ENCODE data around the gene RCVRN. TPM values are rescaled to one million over a fixed set of nuclear protein-coding genes. Genes with fewer than 3 reads are reported as not detected.

RCVRN gene
- total and polyA plus RNA-seq, 12 donors, result 0.13 to 0.91 (median 0.47) TPM; not detected in 8

DNA sequence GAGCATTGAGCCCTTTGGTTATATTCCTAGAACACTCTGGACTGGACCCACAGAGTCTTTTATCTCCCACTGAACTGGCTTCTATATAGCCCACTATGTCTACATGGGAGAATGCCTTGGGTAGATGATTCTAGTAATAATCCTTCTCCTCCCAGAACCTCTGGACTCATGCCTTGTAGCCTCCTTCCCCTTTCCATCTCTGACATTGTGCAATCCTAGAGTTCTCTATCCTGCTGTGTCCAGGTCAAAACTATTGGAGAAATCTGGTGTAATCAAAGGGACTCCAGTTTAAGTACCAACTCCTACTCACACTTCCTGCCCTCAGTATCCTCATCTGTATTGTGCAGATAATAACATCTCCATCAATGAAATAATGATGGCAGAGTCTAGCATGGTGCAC, 9.1 kb downstream of the RCVRN start:
- no peak for TF ChIP-seq POLR2A (IDR thresholded peaks at IDR 0.05)
- TF ChIP-seq, protein P1, sequence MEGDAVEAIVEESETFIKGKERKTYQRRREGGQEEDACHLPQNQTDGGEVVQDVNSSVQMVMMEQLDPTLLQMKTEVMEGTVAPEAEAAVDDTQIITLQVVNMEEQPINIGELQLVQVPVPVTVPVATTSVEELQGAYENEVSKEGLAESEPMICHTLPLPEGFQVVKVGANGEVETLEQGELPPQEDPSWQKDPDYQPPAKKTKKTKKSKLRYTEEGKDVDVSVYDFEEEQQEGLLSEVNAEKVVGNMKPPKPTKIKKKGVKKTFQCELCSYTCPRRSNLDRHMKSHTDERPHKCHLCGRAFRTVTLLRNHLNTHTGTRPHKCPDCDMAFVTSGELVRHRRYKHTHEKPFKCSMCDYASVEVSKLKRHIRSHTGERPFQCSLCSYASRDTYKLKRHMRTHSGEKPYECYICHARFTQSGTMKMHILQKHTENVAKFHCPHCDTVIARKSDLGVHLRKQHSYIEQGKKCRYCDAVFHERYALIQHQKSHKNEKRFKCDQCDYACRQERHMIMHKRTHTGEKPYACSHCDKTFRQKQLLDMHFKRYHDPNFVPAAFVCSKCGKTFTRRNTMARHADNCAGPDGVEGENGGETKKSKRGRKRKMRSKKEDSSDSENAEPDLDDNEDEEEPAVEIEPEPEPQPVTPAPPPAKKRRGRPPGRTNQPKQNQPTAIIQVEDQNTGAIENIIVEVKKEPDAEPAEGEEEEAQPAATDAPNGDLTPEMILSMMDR (IDR thresholded peaks at IDR 0.05), result no peak
- DNase-seq, result no peak
- peaks cover 0 to 6% of the 10 kb centered on the region in 2 donors for H3K4me1 ChIP-seq (replicated peaks in 1 of 2)
- H3K27ac ChIP-seq, result no peak overlapping the region
- no peaks in the 10 kb centered on the region for H3K9me3 ChIP-seq (replicated peaks in 1 of 3)
- intact Hi-C loops (cut with DNase I), result no loop called here
- H3K4me3 ChIP-seq, result no peak overlapping the region
- H3K27me3 ChIP-seq, result no peaks in the 10 kb centered on the region
- H3K36me3 ChIP-seq (replicated peaks in 1 of 2), result no peaks in the 10 kb centered on the region

GRCh38 chr17:9894231-9894630, 10.8 kb downstream of the RCVRN start:
- Histone ChIP-seq H3K4me3 (no peak overlapping the region), H3K27me3 (no peaks in the 10 kb centered on the region), H3K36me3 (replicated peaks in 1 of 2) (no peaks in the 10 kb centered on the region), H3K9me3 (replicated peaks in 1 of 3) (no peaks in the 10 kb centered on the region), H3K27ac (no peak overlapping the region), H3K4me1 (replicated peaks in 1 of 2) (no peaks in the 10 kb centered on the region)
- intact Hi-C loops (cut with DNase I), result no loop called here
- 59 to 90% (median 86%) methylated on average over 1 to 3 of the region's 3 CpGs for WGBS, 4 donors
- TF ChIP-seq, protein P1 (IDR thresholded peaks at IDR 0.05), result no peak
- TF ChIP-seq POLR2A (IDR thresholded peaks at IDR 0.05), result no peak
- no peak for DNase-seq

DNA sequence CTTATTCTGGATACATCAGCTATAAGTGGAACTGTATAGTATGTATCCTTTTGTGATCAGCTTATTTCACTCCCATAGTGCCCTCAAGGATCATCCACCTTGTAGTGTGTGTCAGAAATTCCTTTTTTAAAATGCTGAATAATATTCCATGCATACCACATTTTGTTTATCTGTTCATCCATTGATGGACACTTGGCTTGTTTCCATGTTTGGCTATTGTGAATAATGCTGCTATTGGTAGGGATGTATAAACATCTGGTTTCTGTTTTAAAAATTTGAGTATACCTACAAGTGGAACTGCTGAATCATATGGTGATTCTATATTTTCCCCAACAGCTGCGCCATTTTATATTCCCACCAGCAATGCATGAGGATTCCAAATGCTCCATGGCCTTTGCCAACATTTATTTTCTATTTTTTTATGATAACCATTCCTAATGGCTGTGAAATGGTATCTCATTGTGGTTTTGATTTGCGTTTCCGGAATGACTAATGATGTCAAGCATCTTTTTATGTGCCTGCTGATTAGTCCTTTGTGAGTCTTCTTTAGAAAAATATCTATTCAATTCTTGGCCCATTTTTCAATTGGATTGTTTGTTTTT, 11.6 kb downstream of the RCVRN start:
- H3K4me1 ChIP-seq (replicated peaks in 1 of 2), result no peaks in the 10 kb centered on the region
- WGBS, 4 donors, result 60 to 85% (median 76%) methylated on average over 3 of the region's 3 CpGs
- H3K36me3 ChIP-seq (replicated peaks in 1 of 2), result no peaks in the 10 kb centered on the region
- no peak overlapping the region for H3K27ac ChIP-seq
- no peak overlapping the region for H3K4me3 ChIP-seq
- TF ChIP-seq POLR2A (IDR thresholded peaks at IDR 0.05), result no peak
- TF ChIP-seq, protein P1 (IDR thresholded peaks at IDR 0.05), result no peak
- intact Hi-C loops (cut with DNase I), result no loop called here
- no peaks in the 10 kb centered on the region for H3K9me3 ChIP-seq (replicated peaks in 1 of 3)
- no peaks in the 10 kb centered on the region for H3K27me3 ChIP-seq
- DNase-seq, result no peak

DNA sequence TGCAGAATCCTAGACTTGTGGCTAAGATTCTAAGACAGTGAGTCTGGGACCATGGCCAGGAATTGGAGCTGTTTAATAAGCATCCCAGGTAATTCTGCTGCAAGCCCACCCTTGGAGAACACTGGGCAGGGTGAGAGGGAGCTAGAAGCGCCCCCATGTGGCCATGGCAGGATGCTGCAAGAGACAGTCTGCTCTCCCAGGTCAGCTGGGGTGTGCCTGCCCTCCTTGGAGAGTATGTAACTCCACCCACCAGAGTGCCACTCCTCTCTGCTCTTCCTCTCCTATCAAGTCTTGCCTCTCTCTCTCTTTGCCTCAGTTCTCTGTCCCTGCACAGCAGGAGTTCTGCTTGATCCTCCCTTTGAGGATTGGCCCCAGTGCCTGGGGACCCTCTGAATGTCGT, 14.9 kb downstream of the RCVRN start:
- TF ChIP-seq, protein P1 (IDR thresholded peaks at IDR 0.05), result peak in 4 of 6 experiments; percentile 18 to 30 (median 28)
- no peak for TF ChIP-seq POLR2A (IDR thresholded peaks at IDR 0.05)
- intact Hi-C loops (cut with DNase I), result no loop called here
- Histone ChIP-seq H3K9me3 (replicated peaks in 1 of 3) (no peaks in the 10 kb centered on the region), H3K36me3 (replicated peaks in 1 of 2) (no peaks in the 10 kb centered on the region), H3K4me3 (no peak overlapping the region), H3K27ac (no peak overlapping the region), H3K27me3 (no peaks in the 10 kb centered on the region), H3K4me1 (replicated peaks in 1 of 2) (no peaks in the 10 kb centered on the region)
- DNase-seq, result no peak
- WGBS, 4 donors, result 8 to 33% (median 22%) methylated on average over 2 of the region's 2 CpGs

Measured in adrenal gland (tissue), 12 donors.